Activated gamma-delta T cell (primary cell): ENCODE measurements around the gene CEP83.

Experiments
- DNase-seq: peaks from one replicate; lab custom pipeline; 2025; lab: John Stamatoyannopoulos, UW

Gene CEP83

DNA sequence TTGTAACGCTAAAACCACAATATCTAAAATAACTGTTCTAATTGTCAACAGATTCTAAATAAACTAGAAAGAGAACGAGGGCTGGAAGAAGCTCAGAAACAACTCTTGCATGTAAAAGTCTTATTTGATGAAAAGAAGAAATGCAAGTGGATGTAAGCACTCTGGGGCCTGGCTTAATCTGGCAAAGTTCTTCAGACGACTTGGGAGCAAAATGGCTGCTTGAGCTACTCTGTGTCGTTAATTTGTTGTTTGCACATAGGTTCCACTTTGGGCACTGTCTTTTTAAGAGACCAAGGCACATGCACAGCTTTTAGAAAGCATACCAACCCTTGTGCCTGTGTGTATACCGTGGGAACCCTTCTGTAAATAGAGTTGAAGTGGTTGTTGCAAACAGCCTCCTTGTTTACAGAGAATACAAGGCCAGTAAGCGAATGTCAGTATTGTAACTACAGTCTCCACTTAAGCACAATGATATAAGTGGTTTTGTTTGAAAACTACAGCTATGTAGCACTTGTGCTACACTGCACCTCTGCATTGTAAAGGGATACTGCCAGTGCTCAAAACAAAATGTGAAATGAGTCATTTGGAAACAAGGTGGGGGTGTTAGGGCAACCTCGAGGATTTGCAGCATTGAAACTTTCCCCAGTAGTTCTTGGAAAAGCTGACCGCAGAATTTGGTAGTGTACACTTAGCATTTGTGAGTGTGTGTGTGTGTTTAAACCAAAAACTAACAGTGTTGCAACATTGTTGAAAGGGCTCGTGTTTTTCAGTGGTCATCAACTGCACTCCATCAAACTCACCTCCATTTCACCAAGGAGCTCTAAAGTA lies 154.3 kb downstream of the CEP83 start:
- no peak for DNase-seq

DNA sequence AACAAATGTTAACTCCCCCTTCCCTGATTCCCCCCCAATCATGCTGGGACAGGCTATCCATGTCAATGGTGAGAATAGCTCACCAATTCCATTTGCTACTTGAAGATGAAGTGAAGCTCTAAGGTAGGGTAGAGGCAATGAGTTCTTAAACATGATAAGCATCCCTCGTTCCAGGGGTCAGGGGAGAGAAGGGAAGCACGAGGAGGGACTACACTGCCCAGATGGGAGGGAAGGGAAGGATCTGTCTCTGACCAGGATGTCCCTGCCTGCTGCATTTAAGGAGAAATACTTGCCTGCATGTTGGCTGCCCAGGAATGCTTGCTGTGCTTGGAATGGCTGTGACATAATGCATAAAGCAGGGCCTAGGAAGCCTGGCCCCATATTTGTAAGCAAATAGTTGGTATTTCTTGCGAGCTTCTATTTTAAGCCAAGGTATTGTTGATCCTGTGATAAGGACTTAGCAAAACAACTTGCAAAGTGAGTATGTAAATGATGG lies 155.1 kb downstream of the CEP83 start:
- DNase-seq, result no peak

GRCh38 chr12:94304012-94304411 lies 155.7 kb downstream of the CEP83 start:
- no peak for DNase-seq

DNA sequence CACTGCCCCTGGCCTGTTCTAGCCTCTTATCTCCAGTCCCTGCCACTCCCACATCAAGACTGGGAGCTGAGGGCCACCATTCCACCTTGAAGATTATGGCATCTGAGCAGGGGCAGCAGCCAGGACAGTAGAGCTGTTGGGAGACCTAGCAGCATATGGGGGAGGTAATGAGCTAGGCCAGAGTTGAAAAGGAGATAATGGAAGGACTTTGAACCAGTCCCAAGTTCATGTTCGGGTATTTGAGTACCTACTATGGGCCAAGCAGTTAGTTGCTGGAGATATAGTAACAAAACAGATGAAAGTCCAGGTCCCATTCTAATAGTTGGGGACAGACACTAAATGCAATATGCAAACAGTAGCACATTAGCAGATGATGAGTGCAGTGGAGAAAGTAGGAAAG lies 159.8 kb downstream of the CEP83 start:
- no peak for DNase-seq

DNA sequence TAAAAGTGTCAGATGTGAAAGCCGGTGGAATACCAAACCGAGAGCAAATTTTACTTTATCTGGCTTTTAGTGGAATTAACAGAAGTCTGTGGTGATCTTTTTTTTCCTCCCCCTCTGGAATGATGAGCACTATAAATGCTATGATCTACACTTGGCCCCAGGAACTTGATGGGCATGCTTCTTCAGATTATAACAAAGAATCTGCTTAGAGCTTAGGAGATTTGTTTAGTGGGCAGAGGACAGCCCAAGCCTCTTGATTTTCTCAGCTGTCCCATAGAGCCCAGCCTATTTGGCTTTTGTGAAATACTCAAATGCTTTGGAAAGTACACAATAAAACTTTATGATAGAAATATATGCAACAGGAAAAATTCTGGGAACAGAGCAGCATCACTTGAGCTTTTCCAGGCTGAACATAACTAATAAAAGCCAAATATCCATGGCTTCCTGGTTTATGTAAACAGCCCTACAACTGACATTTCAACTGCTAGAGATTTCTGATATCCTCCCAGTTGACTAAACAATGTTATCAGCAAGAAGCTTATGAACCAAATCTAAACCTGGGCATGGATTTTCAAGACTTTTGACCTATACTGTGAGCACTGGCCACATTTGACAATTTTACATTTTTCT lies 161.7 kb downstream of the CEP83 start:
- no peak for DNase-seq

DNA sequence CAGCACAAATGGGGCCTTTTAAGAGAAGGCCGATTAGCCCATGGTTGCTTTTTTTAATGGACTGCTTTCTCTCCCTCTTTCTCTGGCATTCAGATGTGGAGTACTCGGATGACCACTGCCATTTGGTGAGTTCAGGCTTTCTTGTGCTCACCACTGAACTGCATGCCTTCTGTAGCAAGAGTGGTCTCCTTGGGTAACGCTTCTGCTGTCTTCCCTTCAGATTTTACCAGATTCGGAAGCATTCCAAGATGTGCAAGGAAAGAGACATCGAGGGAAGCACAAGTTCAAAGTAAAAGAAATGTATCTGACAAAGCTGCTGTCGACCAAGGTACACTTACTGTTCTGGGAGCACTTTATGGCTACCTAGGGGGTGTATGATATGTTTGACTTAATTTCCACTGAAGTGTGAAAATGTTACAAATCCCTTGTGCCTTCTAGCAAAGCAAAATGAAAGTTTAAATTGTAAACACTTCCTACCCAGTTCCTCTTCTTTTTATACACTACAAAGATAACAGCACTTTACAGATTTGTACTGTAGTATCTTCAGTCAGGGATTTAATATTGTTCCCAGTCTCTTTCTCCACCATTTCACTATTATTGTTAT lies 162.5 kb downstream of the CEP83 start:
- DNase-seq, result no peak

GRCh38 chr12:94290353-94290752 lies 169.3 kb downstream of the CEP83 start:
- no peak for DNase-seq

DNA sequence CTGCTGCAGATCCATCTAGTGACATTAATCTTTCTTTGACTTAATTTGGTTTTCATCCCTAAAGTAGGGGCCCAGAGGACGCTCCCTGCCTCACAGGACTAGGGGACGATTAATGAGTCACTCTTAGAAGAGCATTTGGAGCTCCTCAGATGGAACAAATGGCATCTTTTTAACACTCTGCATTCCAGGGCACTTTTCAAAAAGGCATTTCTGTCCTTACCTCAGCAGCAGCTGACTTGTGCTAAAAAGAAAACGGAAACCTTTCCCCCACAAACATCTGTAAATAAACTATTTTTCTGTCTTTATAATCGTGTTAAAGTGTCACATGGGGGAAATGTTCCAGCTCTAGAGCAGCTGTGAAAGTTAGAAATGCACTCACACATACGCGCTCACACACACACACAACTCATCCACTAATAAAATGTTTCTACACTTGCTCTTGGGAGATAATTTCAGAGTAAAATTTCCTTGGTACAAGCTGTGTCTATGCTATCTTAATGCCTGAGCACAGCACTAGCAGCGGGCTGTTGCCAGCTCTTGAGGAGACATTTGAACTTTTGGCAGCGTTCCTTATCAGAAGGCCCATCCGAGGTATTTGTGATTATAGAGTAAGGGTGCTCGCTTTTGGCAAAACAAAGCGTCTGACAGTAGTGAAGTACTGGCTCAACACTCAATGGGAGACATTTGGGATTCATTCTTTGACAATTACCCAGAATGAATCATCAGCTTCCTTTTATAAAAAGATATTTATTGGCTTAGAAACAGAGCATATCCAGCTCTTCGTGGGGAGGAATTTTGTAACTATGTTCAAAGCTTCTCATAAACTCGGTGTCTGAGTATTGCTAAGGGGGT lies 170.0 kb downstream of the CEP83 start:
- DNase-seq, result no peak

GRCh38 chr12:94287245-94287628 lies 172.4 kb downstream of the CEP83 start:
- DNase-seq, result no peak

GRCh38 chr12:94286583-94287244 lies 173.0 kb downstream of the CEP83 start:
- DNase-seq, result no peak

DNA sequence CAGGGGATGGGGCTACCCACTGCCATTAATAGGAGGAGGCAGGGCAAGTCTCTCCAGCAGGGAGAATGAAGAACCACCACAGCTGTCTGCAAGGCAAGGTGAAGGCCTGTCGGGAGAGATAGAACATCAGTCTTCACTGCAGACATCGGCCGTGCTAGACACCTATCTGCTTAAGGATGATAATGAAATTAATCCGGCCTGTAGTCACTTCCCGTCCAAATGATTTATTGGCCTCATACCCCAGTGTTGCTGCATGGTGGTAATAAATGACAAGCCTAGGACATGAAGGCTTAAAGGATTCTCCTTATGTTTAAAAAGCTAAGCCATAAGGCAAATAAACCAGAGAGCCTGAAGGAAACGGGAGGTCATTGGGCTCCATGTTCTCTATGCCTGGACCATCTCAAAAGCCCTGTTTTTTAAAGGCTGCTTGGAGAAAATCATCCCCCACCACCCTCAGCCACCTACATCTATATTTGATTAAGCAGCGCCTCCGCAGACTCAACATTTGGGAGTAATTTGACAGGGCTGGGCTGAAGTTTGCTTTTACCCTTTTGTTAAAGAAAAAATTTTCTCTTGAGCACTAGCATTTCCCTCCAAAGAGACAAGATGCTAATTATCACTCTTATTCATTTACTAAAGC lies 173.6 kb downstream of the CEP83 start:
- DNase-seq, result no peak

DNA sequence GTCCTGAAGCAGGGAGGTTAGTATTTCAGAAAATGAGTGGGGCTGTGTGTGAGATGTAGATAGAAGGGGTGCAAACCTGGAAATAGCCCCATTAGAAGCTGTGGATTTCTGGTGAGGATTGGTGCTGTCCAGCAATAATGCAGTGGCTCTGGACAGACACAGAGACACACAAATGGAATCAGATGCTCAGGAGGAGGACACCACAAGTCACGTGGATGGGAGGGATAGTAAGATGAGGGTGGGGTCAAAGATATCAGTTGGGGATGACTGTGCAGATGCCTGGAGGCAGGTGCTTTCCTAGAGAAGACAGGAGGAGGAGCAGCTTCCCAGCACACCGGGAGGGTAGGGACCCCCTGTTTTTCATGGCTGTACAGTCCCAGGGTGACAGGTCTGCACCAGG lies 174.8 kb downstream of the CEP83 start:
- DNase-seq, result no peak

DNA sequence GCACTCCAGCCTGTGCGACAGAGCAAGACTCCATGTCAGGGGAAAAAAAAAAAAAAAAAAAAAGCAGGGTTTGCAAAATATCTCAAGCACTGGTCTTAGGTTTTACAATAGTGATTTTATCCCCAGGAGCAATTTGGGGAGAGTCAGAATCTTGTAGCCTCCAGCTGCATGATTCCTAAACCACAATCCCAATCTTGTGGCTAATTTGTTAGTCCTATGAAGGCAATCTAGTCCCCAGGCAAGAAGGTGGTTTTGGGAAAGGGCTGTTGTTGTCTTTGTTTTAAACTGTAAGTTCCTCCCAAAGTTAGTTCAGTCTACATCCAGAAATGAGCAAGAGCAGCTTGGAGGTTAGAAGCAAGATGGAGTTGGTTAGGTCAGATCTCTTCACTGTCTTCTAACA lies 175.6 kb downstream of the CEP83 start:
- no peak for DNase-seq

DNA sequence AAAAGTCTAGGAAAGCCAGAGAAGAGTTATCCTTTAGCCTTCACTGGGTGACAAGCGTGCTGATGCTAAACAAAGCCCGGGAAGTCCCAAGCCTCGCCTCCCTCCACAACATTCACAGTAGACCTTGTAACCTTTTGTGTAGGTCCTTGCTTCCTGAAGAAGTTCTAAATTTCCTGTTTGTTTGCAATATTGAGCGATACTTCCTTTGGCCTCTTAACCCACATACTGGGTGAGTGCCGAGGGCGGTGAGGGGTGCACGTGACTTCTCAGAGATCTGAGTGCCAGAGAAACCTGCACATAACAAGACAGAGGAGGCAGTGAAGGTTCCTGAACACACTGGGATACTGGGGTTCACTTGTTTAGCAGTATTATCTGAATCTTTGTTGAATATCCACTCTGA lies 177.0 kb downstream of the CEP83 start:
- no peak for DNase-seq

GRCh38 chr12:94280063-94280462 lies 179.6 kb downstream of the CEP83 start:
- no peak for DNase-seq

GRCh38 chr12:94277426-94278000 lies 182.2 kb downstream of the CEP83 start:
- DNase-seq, result no peak

GRCh38 chr12:94276725-94277124 lies 182.9 kb downstream of the CEP83 start:
- no peak for DNase-seq

DNA sequence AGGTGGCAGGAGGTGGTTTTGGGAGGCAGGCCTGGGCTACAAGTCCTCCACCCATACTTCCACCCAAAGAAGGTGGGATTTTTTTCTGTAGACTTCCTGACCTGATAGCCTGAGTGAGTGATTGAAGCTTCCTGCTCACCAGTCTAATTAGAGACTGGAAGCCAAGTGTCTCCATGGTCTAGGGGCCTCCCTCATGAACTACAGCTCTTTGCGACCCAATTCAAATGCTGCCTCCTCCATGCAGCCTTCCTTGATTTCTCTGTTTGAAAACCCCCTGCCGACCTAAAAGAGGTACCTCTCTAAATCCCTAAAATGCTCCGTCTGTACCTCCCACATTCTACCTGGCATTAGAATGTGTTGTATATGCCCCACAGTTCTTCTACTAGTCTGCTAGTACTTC lies 186.4 kb downstream of the CEP83 start:
- no peak for DNase-seq

DNA sequence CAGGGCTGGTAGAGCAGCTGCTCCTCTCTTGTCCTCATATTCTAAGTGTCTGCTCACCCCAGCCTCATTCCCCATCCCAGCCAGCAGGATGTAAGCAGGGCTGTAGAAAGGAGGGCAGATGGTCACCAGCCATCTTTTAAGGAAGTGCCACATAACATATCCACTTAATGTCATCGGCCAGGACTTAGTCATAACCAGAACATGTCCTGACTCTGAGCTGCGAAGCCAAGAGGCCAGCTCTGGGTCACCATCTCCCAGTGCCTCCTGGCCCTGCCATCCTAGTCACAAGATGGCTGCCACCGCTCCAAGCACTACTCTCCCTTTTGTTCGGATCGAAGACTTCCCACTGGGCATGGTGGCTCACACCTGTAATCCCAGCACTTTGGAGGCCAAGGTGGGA lies 187.4 kb downstream of the CEP83 start:
- DNase-seq, result no peak

GRCh38 chr12:94271351-94271750 lies 188.3 kb downstream of the CEP83 start:
- no peak for DNase-seq
